ENCODE measurements around the gene PACSIN1. TPM values are rescaled to one million over a fixed set of nuclear protein-coding genes. Genes with fewer than 3 reads are reported as not detected.
"Not testable (repeated sequence)": the region's sequence is repeated elsewhere in the genome, so short reads cannot be mapped to it uniquely, and the experiment has no call there.

The PACSIN1 gene
- total RNA-seq, 1 donor from 2014 or later, result not detected

- TF ChIP-seq CTCF (IDR thresholded peaks at IDR 0.05), result no peak
- H3K4me1 ChIP-seq, result no peaks in the 10 kb centered on the region
- DNase-seq, result no peak
Measured at GRCh38 chr6:34476921-34477320, 11.0 kb downstream of the PACSIN1 start.

GRCh38 chr6:34478796-34479195 lies 12.9 kb downstream of the PACSIN1 start:
- TF ChIP-seq CTCF (IDR thresholded peaks at IDR 0.05), result no peak
- intact Hi-C loops (cut with DNase I), result no loop called here
- ATAC-seq, result no peak

More at GRCh38 chr6:34476921-34477320, 11.0 kb downstream of the PACSIN1 start:
- Histone ChIP-seq H3K36me3 (no peaks in the 10 kb centered on the region), H3K4me3 (no peak overlapping the region), H3K27ac (no peak overlapping the region), H3K9me3 (no peaks in the 10 kb centered on the region), H3K27me3 (ENCODE audit: low read depth) (peaks cover 9% of the 10 kb centered on the region)
- no peak for ATAC-seq
- intact Hi-C loops (cut with DNase I), result no loop called here

GRCh38 chr6:34483781-34484180 lies 17.9 kb downstream of the PACSIN1 start:
- H3K27ac ChIP-seq; ATAC-seq; H3K4me3 ChIP-seq; intact Hi-C loops (cut with DNase I); H3K36me3 ChIP-seq; DNase-seq; H3K27me3 ChIP-seq (ENCODE audit: low read depth); H3K4me1 ChIP-seq; H3K9me3 ChIP-seq: not testable (repeated sequence)

More at GRCh38 chr6:34478796-34479195, 12.9 kb downstream of the PACSIN1 start:
- H3K9me3 ChIP-seq, result no peaks in the 10 kb centered on the region
- H3K4me1 ChIP-seq, result no peaks in the 10 kb centered on the region
- no peak for DNase-seq
- no peak overlapping the region for H3K27ac ChIP-seq
- no peak overlapping the region for H3K4me3 ChIP-seq
- peaks cover 9% of the 10 kb centered on the region for H3K27me3 ChIP-seq (ENCODE audit: low read depth)
- H3K36me3 ChIP-seq, result no peaks in the 10 kb centered on the region

- no peaks in the 10 kb centered on the region for H3K9me3 ChIP-seq
- ATAC-seq, result no peak
- H3K4me1 ChIP-seq, result no peaks in the 10 kb centered on the region
- H3K27ac ChIP-seq, result no peak overlapping the region
- H3K36me3 ChIP-seq, result no peaks in the 10 kb centered on the region
- H3K27me3 ChIP-seq (ENCODE audit: low read depth), result no peaks in the 10 kb centered on the region
- TF ChIP-seq CTCF (IDR thresholded peaks at IDR 0.05), result no peak
- no peak for DNase-seq
- H3K4me3 ChIP-seq, result no peak overlapping the region
- intact Hi-C loops (cut with DNase I), result no loop called here
Measured at GRCh38 chr6:34484391-34484790, 18.5 kb downstream of the PACSIN1 start.

GRCh38 chr6:34484899-34485298 lies 19.0 kb downstream of the PACSIN1 start:
- Histone ChIP-seq H3K4me1 (no peaks in the 10 kb centered on the region), H3K9me3 (no peaks in the 10 kb centered on the region), H3K36me3 (no peaks in the 10 kb centered on the region), H3K27me3 (ENCODE audit: low read depth) (no peaks in the 10 kb centered on the region), H3K4me3 (no peak overlapping the region), H3K27ac (no peak overlapping the region)
- no peak for TF ChIP-seq CTCF (IDR thresholded peaks at IDR 0.05)
- no peak for ATAC-seq
- intact Hi-C loops (cut with DNase I), result no loop called here
- no peak for DNase-seq

- Histone ChIP-seq H3K4me1 (no peaks in the 10 kb centered on the region), H3K4me3 (no peak overlapping the region), H3K9me3 (no peaks in the 10 kb centered on the region), H3K36me3 (no peaks in the 10 kb centered on the region), H3K27me3 (ENCODE audit: low read depth) (no peaks in the 10 kb centered on the region), H3K27ac (no peak overlapping the region)
- ATAC-seq (peak in 1 of 2 donors; percentile 17), DNase-seq (no peak)
- intact Hi-C loops (cut with DNase I), result no loop called here
- TF ChIP-seq CTCF (IDR thresholded peaks at IDR 0.05), result no peak
Measured at GRCh38 chr6:34485321-34486060, 19.6 kb downstream of the PACSIN1 start.

Measured in lower lobe of right lung (tissue), 2 donors.